ENCODE results near the gene GOLGA6L26. TPM values are rescaled to one million over a fixed set of nuclear protein-coding genes. Genes with fewer than 3 reads are reported as not detected.
"Not testable (repeated sequence)": the region's sequence is repeated elsewhere in the genome, so short reads cannot be mapped to it uniquely, and the experiment has no call there.

GOLGA6L26 gene
- total RNA-seq, 5 donors from 2014 or later (not counting 1 experiment from before 2014, with no cell fraction given): not detected

- H3K27ac ChIP-seq (ENCODE audit: low read length); CTCF ChIA-PET; H3K27me3 ChIP-seq (replicated peaks in 1 of 2; ENCODE audit: control insufficient read depth in 2 of 2, extremely low read depth in 1 of 2, insufficient read depth in 2 of 2, low read length in 1 of 2); H3K27me3 Mint-ChIP-seq; H3K9me3 Mint-ChIP-seq; H3K4me3 ChIP-seq (ENCODE audit: control insufficient read depth in 1 of 2, extremely low read depth in 1 of 2, low read length in 1 of 2); H3K9me3 ChIP-seq; H3K4me1 ChIP-seq (ENCODE audit: control insufficient read depth in 1 of 2, extremely low read depth in 1 of 2, insufficient read depth in 2 of 2, low read length in 2 of 2); H3K4me3 Mint-ChIP-seq; H3K36me3 ChIP-seq (ENCODE audit: control insufficient read depth in 2 of 2, extremely low read depth in 1 of 2, insufficient read depth in 1 of 2, low read length in 1 of 2); POLR2A ChIA-PET; H3K27ac Mint-ChIP-seq; H3K36me3 Mint-ChIP-seq; H3K4me1 Mint-ChIP-seq; ATAC-seq (replicated peaks in 1 of 4); DNase-seq: not testable (repeated sequence)
- no CpG with 5 or more reads among the region's 3 CpGs for WGBS (ENCODE audit: insufficient coverage)
Measured at GRCh38 chr15:23371868-23372267, 37.9 kb upstream of the GOLGA6L26 start.

GRCh38 chr15:23371134-23371533, 37.1 kb upstream of the GOLGA6L26 start:
- H3K4me1 ChIP-seq (ENCODE audit: control insufficient read depth in 1 of 2, extremely low read depth in 1 of 2, insufficient read depth in 2 of 2, low read length in 2 of 2); H3K4me3 Mint-ChIP-seq; H3K27me3 Mint-ChIP-seq; H3K9me3 ChIP-seq; H3K27ac Mint-ChIP-seq; H3K36me3 ChIP-seq (ENCODE audit: control insufficient read depth in 2 of 2, extremely low read depth in 1 of 2, insufficient read depth in 1 of 2, low read length in 1 of 2); DNase-seq; H3K9me3 Mint-ChIP-seq; H3K4me1 Mint-ChIP-seq; POLR2A ChIA-PET; CTCF ChIA-PET; H3K36me3 Mint-ChIP-seq; H3K27me3 ChIP-seq (replicated peaks in 1 of 2; ENCODE audit: control insufficient read depth in 2 of 2, extremely low read depth in 1 of 2, insufficient read depth in 2 of 2, low read length in 1 of 2); H3K27ac ChIP-seq (ENCODE audit: low read length); H3K4me3 ChIP-seq (ENCODE audit: control insufficient read depth in 1 of 2, extremely low read depth in 1 of 2, low read length in 1 of 2); ATAC-seq (replicated peaks in 1 of 4): not testable (repeated sequence)
- no CpG with 5 or more reads among the region's 4 CpGs for WGBS (ENCODE audit: insufficient coverage)

- WGBS (ENCODE audit: insufficient coverage): no CpG with 5 or more reads among the region's 2 CpGs
- Histone ChIP-seq H3K9me3 (no peaks in the 10 kb centered on the region), H3K27me3 (replicated peaks in 1 of 2; ENCODE audit: control insufficient read depth in 2 of 2, extremely low read depth in 1 of 2, insufficient read depth in 2 of 2, low read length in 1 of 2) (peaks cover 0 to 5% of the 10 kb centered on the region in 2 experiments), H3K36me3 (ENCODE audit: control insufficient read depth in 2 of 2, extremely low read depth in 1 of 2, insufficient read depth in 1 of 2, low read length in 1 of 2) (no peaks in the 10 kb centered on the region), H3K4me1 (ENCODE audit: control insufficient read depth in 1 of 2, extremely low read depth in 1 of 2, insufficient read depth in 2 of 2, low read length in 2 of 2) (no peaks in the 10 kb centered on the region), H3K4me3 (ENCODE audit: control insufficient read depth in 1 of 2, extremely low read depth in 1 of 2, low read length in 1 of 2) (no peak overlapping the region), H3K27ac (ENCODE audit: low read length) (no peak overlapping the region)
- no peaks in the 10 kb centered on the region for H3K9me3 Mint-ChIP-seq
- no peaks in the 10 kb centered on the region for H3K36me3 Mint-ChIP-seq
- no peak for ATAC-seq (replicated peaks in 1 of 4)
- no peak overlapping the region for H3K4me3 Mint-ChIP-seq
- H3K27ac Mint-ChIP-seq: no peak overlapping the region
- no peaks in the 10 kb centered on the region for H3K4me1 Mint-ChIP-seq
- peaks cover 3 to 5% of the 10 kb centered on the region in 2 donors for H3K27me3 Mint-ChIP-seq
- no peak for DNase-seq
- ChIA-PET POLR2A (no interaction called here), CTCF (no interaction called here)
Measured at GRCh38 chr15:23370578-23370977, 36.6 kb upstream of the GOLGA6L26 start.

GRCh38 chr15:23364261-23364660, 30.3 kb upstream of the GOLGA6L26 start:
- H3K27me3 ChIP-seq (replicated peaks in 1 of 2; ENCODE audit: control insufficient read depth in 2 of 2, extremely low read depth in 1 of 2, insufficient read depth in 2 of 2, low read length in 1 of 2); H3K36me3 Mint-ChIP-seq; H3K4me3 Mint-ChIP-seq; H3K9me3 Mint-ChIP-seq; DNase-seq; H3K4me3 ChIP-seq (ENCODE audit: control insufficient read depth in 1 of 2, extremely low read depth in 1 of 2, low read length in 1 of 2); H3K4me1 Mint-ChIP-seq; CTCF ChIA-PET; ATAC-seq (replicated peaks in 1 of 4); H3K27me3 Mint-ChIP-seq; H3K27ac ChIP-seq (ENCODE audit: low read length); H3K36me3 ChIP-seq (ENCODE audit: control insufficient read depth in 2 of 2, extremely low read depth in 1 of 2, insufficient read depth in 1 of 2, low read length in 1 of 2); H3K27ac Mint-ChIP-seq; H3K9me3 ChIP-seq; POLR2A ChIA-PET; H3K4me1 ChIP-seq (ENCODE audit: control insufficient read depth in 1 of 2, extremely low read depth in 1 of 2, insufficient read depth in 2 of 2, low read length in 2 of 2): not testable (repeated sequence)
- WGBS (ENCODE audit: insufficient coverage): 80% methylated on average over 1 of the region's 9 CpGs

- ATAC-seq (replicated peaks in 1 of 4); H3K4me3 ChIP-seq (ENCODE audit: control insufficient read depth in 1 of 2, extremely low read depth in 1 of 2, low read length in 1 of 2); H3K4me3 Mint-ChIP-seq; H3K4me1 Mint-ChIP-seq; H3K9me3 Mint-ChIP-seq; H3K27ac Mint-ChIP-seq; H3K27me3 ChIP-seq (replicated peaks in 1 of 2; ENCODE audit: control insufficient read depth in 2 of 2, extremely low read depth in 1 of 2, insufficient read depth in 2 of 2, low read length in 1 of 2); DNase-seq; POLR2A ChIA-PET; H3K27me3 Mint-ChIP-seq; CTCF ChIA-PET; H3K36me3 Mint-ChIP-seq; H3K36me3 ChIP-seq (ENCODE audit: control insufficient read depth in 2 of 2, extremely low read depth in 1 of 2, insufficient read depth in 1 of 2, low read length in 1 of 2); H3K27ac ChIP-seq (ENCODE audit: low read length); H3K9me3 ChIP-seq; H3K4me1 ChIP-seq (ENCODE audit: control insufficient read depth in 1 of 2, extremely low read depth in 1 of 2, insufficient read depth in 2 of 2, low read length in 2 of 2): not testable (repeated sequence)
- no CpG with 5 or more reads among the region's 5 CpGs for WGBS (ENCODE audit: insufficient coverage)
Measured at GRCh38 chr15:23362622-23363021, 28.6 kb upstream of the GOLGA6L26 start.

- H3K27me3 Mint-ChIP-seq; H3K4me1 Mint-ChIP-seq; DNase-seq; H3K9me3 Mint-ChIP-seq; H3K27me3 ChIP-seq (replicated peaks in 1 of 2; ENCODE audit: control insufficient read depth in 2 of 2, extremely low read depth in 1 of 2, insufficient read depth in 2 of 2, low read length in 1 of 2); H3K27ac ChIP-seq (ENCODE audit: low read length); ATAC-seq (replicated peaks in 1 of 4); POLR2A ChIA-PET; H3K4me3 Mint-ChIP-seq; H3K9me3 ChIP-seq; H3K36me3 Mint-ChIP-seq; H3K4me3 ChIP-seq (ENCODE audit: control insufficient read depth in 1 of 2, extremely low read depth in 1 of 2, low read length in 1 of 2); H3K36me3 ChIP-seq (ENCODE audit: control insufficient read depth in 2 of 2, extremely low read depth in 1 of 2, insufficient read depth in 1 of 2, low read length in 1 of 2); H3K27ac Mint-ChIP-seq; H3K4me1 ChIP-seq (ENCODE audit: control insufficient read depth in 1 of 2, extremely low read depth in 1 of 2, insufficient read depth in 2 of 2, low read length in 2 of 2); CTCF ChIA-PET: not testable (repeated sequence)
- WGBS (ENCODE audit: insufficient coverage): no CpG with 5 or more reads among the region's 8 CpGs
Measured at GRCh38 chr15:23354448-23354847, 20.5 kb upstream of the GOLGA6L26 start, which contains the start of gene GOLGA8S. TSS of gene GOLGA8S (plus strand) at chr15:23354748. CDS start at chr15:23354810, 62 bp downstream.

GRCh38 chr15:23311233-23311632, 22.8 kb downstream of the GOLGA6L26 start:
- H3K27ac Mint-ChIP-seq; H3K4me3 ChIP-seq (ENCODE audit: control insufficient read depth in 1 of 2, extremely low read depth in 1 of 2, low read length in 1 of 2); POLR2A ChIA-PET; H3K9me3 Mint-ChIP-seq; H3K27me3 ChIP-seq (replicated peaks in 1 of 2; ENCODE audit: control insufficient read depth in 2 of 2, extremely low read depth in 1 of 2, insufficient read depth in 2 of 2, low read length in 1 of 2); H3K9me3 ChIP-seq; ATAC-seq (replicated peaks in 1 of 4); H3K27me3 Mint-ChIP-seq; H3K27ac ChIP-seq (ENCODE audit: low read length); CTCF ChIA-PET; H3K4me1 ChIP-seq (ENCODE audit: control insufficient read depth in 1 of 2, extremely low read depth in 1 of 2, insufficient read depth in 2 of 2, low read length in 2 of 2); H3K4me3 Mint-ChIP-seq: not testable (repeated sequence)
- H3K36me3 ChIP-seq (ENCODE audit: control insufficient read depth in 2 of 2, extremely low read depth in 1 of 2, insufficient read depth in 1 of 2, low read length in 1 of 2): peaks cover 6 to 21% of the 10 kb centered on the region in 2 donors
- peak in 1 of 35 experiments; percentile 9 for DNase-seq
- WGBS (ENCODE audit: insufficient coverage): 92% methylated on average over 5 of the region's 13 CpGs
- peaks cover 13 to 21% (median 20%) of the 10 kb centered on the region in 3 donors for H3K4me1 Mint-ChIP-seq
- peaks cover 37% of the 10 kb centered on the region for H3K36me3 Mint-ChIP-seq
